GM23338 (cell line): ENCODE measurements around the gene SPRED2. TPM values are rescaled to one million over a fixed set of nuclear protein-coding genes. Genes with fewer than 3 reads are reported as not detected.

Experiments
- ATAC-seq: fragments of 200-7000 bp; cut with Tn5 transposase; 3 replicates; pipeline ENCODE4 v1.9.1; 2020
- DNase-seq: peaks from one replicate; pipeline ENCODE4 v3.0.0-alpha.2; 2015; ENCODE audit warnings: low spot score
- H2AFZ ChIP-seq: fragments of 200-600 bp; sonication (generic); 2 replicates; pipeline ENCODE4 v1.8.0; 2016; ENCODE audit warnings: antibody characterized with exemption, mild to moderate bottlenecking, moderate library complexity
- H3F3A ChIP-seq: fragments of 200-600 bp; sonication (generic); replicated peaks from 2 replicates; pipeline ENCODE4 v1.8.0; 2017; ENCODE audit warnings: antibody characterized with exemption, mixed run types, low read depth
- H3K27ac ChIP-seq: fragments of 200-600 bp; sonication (generic); 2 replicates; pipeline ENCODE4 v1.6.1; 2016; ENCODE audit warnings: low read depth
- H3K27me3 ChIP-seq: fragments of 200-600 bp; sonication (generic); 2 replicates; pipeline ENCODE4 v1.8.0; 2016; ENCODE audit warnings: mild to moderate bottlenecking, mixed run types, moderate library complexity; ENCODE audit not compliant: insufficient read depth
- H3K36me3 ChIP-seq: fragments of 200-600 bp; sonication (generic); 2 replicates; pipeline ENCODE4 v1.8.0; 2016; ENCODE audit warnings: mild to moderate bottlenecking; ENCODE audit not compliant: insufficient read depth
- H3K4me1 ChIP-seq: fragments of 200-600 bp; sonication (generic); 2 replicates; pipeline ENCODE4 v1.8.0; 2016; ENCODE audit warnings: mild to moderate bottlenecking, moderate library complexity; ENCODE audit not compliant: insufficient read depth
- H3K4me2 ChIP-seq: fragments of 200-600 bp; sonication (generic); 2 replicates; pipeline ENCODE4 v1.7.1; 2017; ENCODE audit warnings: mixed run types
- H3K4me3 ChIP-seq: fragments of 200-600 bp; sonication (generic); 2 replicates; pipeline ENCODE4 v1.6.1; 2016; ENCODE audit warnings: mixed run types
- H3K79me2 ChIP-seq: fragments of 200-600 bp; sonication (generic); replicated peaks from 2 replicates; pipeline ENCODE4 v1.8.0; 2017; ENCODE audit warnings: mild to moderate bottlenecking; ENCODE audit not compliant: insufficient read depth
- H3K9me2 ChIP-seq: fragments of 200-600 bp; sonication (generic); 2 replicates; pipeline ENCODE4 v1.8.0; 2017; ENCODE audit not compliant: insufficient read depth
- H4K20me1 ChIP-seq: fragments of 200-600 bp; sonication (generic); replicated peaks from 2 replicates; pipeline ENCODE4 v1.8.0; 2017; ENCODE audit warnings: mild to moderate bottlenecking; ENCODE audit not compliant: insufficient read depth
- H3K27ac Mint-ChIP-seq: 2 replicates; pipeline ENCODE4 v1.8.0; 2020; ENCODE audit warnings: inconsistent platforms, mild to moderate bottlenecking, moderate library complexity, mixed read lengths
- H3K27me3 Mint-ChIP-seq: 3 replicates; pipeline ENCODE4 v1.8.0; 2022; ENCODE audit warnings: low read depth, mild to moderate bottlenecking, moderate library complexity, mixed read lengths, inconsistent platforms; ENCODE audit not compliant: insufficient read depth, poor library complexity
- H3K36me3 Mint-ChIP-seq: 3 replicates; pipeline ENCODE4 v1.8.0; 2021; ENCODE audit warnings: low read depth, mild to moderate bottlenecking, inconsistent platforms, moderate library complexity, mixed read lengths
- H3K4me1 Mint-ChIP-seq: 3 replicates; pipeline ENCODE4 v1.8.0; 2020; ENCODE audit warnings: mild to moderate bottlenecking, inconsistent platforms, mixed read lengths
- H3K4me3 Mint-ChIP-seq: 3 replicates; pipeline ENCODE4 v1.8.0; 2021; ENCODE audit warnings: moderate library complexity, mild to moderate bottlenecking, inconsistent platforms, mixed read lengths
- H3K9me3 Mint-ChIP-seq: 3 replicates; pipeline ENCODE4 v1.8.0; 2020; ENCODE audit warnings: moderate library complexity, mild to moderate bottlenecking, inconsistent platforms, mixed read lengths
- CREB1 ChIP-seq: fragments of 250-450 bp; sonication (Bioruptor Pico); IDR thresholded peaks from 2 replicates; pipeline ENCODE4 v1.5.0; 2020; ENCODE audit warnings: low read depth, mild to moderate bottlenecking, moderate library complexity
- EZH2 ChIP-seq: fragments of 200-600 bp; sonication (generic); IDR thresholded peaks from one replicate; pipeline ENCODE4 v1.8.0; 2017; ENCODE audit warnings: antibody characterized with exemption, mild to moderate bottlenecking, low read depth; ENCODE audit not compliant: unreplicated experiment
- EZH2phosphoT487 ChIP-seq: fragments of 200-600 bp; sonication (generic); IDR thresholded peaks from one replicate; pipeline ENCODE4 v1.8.1; 2018; ENCODE audit warnings: antibody characterized with exemption; ENCODE audit not compliant: unreplicated experiment
- JUNB ChIP-seq: IDR thresholded peaks from one replicate; pipeline ENCODE4 v1.6.1; 2016; ENCODE audit warnings: antibody characterized with exemption; ENCODE audit not compliant: unreplicated experiment
- NANOG ChIP-seq: IDR thresholded peaks from 2 replicates; pipeline ENCODE4 v1.6.1; 2016; ENCODE audit warnings: antibody characterized with exemption, borderline replicate concordance
- POLR2AphosphoS5 ChIP-seq: IDR thresholded peaks from 2 replicates; pipeline ENCODE4 v1.6.1; 2016; ENCODE audit warnings: antibody characterized with exemption, low read depth
- STAT1 ChIP-seq: IDR thresholded peaks from one replicate; pipeline ENCODE4 v1.6.1; 2016; ENCODE audit warnings: antibody characterized with exemption; ENCODE audit not compliant: unreplicated experiment
- ZNF114 ChIP-seq: fragments of 250-450 bp; sonication (Bioruptor Pico); IDR thresholded peaks from 2 replicates; pipeline ENCODE4 v1.5.0; 2020; ENCODE audit warnings: mild to moderate bottlenecking, moderate library complexity
- ZNF331 ChIP-seq: fragments of 250-450 bp; sonication (Bioruptor Pico); IDR thresholded peaks from 2 replicates; pipeline ENCODE4 v1.5.0; 2020; ENCODE audit warnings: low read depth, mild to moderate bottlenecking, moderate library complexity
- polyA plus RNA-seq: library from polyadenylated mRNA; unstranded; fragments of >200 nt; fragmentation: Nextera tagmentation; extraction: Ambion mirVana; gene quantifications from 2 replicates; pipeline ENCODE4 v1.2.1, GENCODE V29; 2016
- total RNA-seq: library from RNA; depleted of rRNA; stranded (reverse); fragments of >200 nt; shearing (Covaris generic); gene quantifications from 2 replicates; pipeline ENCODE4 v1.2.3, GENCODE V29; 2014
- TF ChIP-seq, protein P1 (sequence below): fragments of 250-450 bp; sonication (Bioruptor Pico); IDR thresholded peaks from 2 replicates; pipeline ENCODE4 v1.5.0; 2020; ENCODE audit warnings: mild to moderate bottlenecking, moderate library complexity
- TF ChIP-seq, protein P2 (sequence below), 2 experiments: fragments of 200-600 bp in 1 of 2; sonication (generic) in 1 of 2; conservative IDR thresholded peaks; 2 replicates each; pipeline versions ENCODE4 v1.5.1 to v1.6.1; 2016 to 2017; ENCODE audit warnings: antibody characterized with exemption in 2 of 2, low read depth in 2 of 2, mild to moderate bottlenecking in 2 of 2, moderate library complexity in 1 of 2
- TF ChIP-seq, protein P3 (sequence below): IDR thresholded peaks from 2 replicates; pipeline ENCODE4 v1.6.1; 2016; ENCODE audit warnings: antibody characterized with exemption

The SPRED2 gene
- total and polyA plus RNA-seq, 2 experiments from 2014 or later: 8.7 to 13.0 TPM

DNA sequence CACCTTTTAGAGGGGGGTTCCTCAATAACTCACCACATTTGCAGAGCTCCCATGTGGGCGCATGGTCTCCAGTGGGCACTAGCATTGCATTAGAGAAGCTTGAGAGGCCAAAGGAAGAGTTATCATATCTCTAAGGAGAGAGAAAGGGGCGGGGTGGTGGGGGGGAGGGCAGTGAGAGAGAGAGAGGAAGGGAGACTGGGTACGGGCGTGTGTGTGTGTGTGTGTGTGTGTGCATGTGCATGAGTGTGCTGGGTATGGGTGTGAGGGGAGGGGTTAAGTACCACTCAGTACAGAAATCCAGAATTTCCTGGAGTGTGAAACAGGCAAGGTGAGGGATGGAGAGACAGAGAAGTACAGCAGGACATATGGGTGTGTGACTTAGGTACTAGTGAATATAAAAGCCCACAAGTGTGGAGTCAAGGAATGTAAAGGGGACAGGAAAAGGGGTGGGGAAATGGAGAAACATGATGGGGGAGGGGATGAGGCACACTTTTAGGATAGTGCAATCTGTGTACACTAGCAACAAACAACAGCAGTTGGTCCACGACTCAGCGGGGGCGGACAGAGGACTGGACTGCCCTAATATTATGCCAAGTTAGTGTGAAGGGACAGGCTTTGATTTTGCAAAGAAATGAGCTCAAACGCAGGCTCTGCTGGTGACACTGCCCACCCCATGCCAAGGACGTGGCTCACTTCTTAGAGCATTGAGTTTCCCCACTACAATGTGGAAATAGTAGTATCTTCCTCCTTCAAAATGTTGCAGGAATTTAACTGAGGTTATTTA lies 91.3 kb downstream of the SPRED2 start:
- Mint-ChIP-seq H3K4me3 (no peak overlapping the region), H3K27me3 (no peaks in the 10 kb centered on the region), H3K9me3 (peaks cover 16% of the 10 kb centered on the region; the same call in 2 of the 3 replicates), H3K36me3 (peaks cover 21% of the 10 kb centered on the region; the same call in 2 of the 3 replicates), H3K4me1 (peaks cover 6% of the 10 kb centered on the region; the same call in 2 of the 3 replicates), H3K27ac (no peak overlapping the region)
- H2AFZ ChIP-seq: no peak overlapping the region
- no peaks in the 10 kb centered on the region for H3K4me1 ChIP-seq
- H3K9me2 ChIP-seq: no peaks in the 10 kb centered on the region
- ATAC-seq: no peak
- H3K27me3 ChIP-seq: no peaks in the 10 kb centered on the region
- no peaks in the 10 kb centered on the region for H3K36me3 ChIP-seq
- no peak overlapping the region for H3K4me3 ChIP-seq
- H3K4me2 ChIP-seq: no peak overlapping the region
- no peaks in the 10 kb centered on the region for H3K79me2 ChIP-seq
- peaks cover 11% of the 10 kb centered on the region for H4K20me1 ChIP-seq
- DNase-seq: no peak
- no peak overlapping the region for H3K27ac ChIP-seq
- TF ChIP-seq, protein P1, sequence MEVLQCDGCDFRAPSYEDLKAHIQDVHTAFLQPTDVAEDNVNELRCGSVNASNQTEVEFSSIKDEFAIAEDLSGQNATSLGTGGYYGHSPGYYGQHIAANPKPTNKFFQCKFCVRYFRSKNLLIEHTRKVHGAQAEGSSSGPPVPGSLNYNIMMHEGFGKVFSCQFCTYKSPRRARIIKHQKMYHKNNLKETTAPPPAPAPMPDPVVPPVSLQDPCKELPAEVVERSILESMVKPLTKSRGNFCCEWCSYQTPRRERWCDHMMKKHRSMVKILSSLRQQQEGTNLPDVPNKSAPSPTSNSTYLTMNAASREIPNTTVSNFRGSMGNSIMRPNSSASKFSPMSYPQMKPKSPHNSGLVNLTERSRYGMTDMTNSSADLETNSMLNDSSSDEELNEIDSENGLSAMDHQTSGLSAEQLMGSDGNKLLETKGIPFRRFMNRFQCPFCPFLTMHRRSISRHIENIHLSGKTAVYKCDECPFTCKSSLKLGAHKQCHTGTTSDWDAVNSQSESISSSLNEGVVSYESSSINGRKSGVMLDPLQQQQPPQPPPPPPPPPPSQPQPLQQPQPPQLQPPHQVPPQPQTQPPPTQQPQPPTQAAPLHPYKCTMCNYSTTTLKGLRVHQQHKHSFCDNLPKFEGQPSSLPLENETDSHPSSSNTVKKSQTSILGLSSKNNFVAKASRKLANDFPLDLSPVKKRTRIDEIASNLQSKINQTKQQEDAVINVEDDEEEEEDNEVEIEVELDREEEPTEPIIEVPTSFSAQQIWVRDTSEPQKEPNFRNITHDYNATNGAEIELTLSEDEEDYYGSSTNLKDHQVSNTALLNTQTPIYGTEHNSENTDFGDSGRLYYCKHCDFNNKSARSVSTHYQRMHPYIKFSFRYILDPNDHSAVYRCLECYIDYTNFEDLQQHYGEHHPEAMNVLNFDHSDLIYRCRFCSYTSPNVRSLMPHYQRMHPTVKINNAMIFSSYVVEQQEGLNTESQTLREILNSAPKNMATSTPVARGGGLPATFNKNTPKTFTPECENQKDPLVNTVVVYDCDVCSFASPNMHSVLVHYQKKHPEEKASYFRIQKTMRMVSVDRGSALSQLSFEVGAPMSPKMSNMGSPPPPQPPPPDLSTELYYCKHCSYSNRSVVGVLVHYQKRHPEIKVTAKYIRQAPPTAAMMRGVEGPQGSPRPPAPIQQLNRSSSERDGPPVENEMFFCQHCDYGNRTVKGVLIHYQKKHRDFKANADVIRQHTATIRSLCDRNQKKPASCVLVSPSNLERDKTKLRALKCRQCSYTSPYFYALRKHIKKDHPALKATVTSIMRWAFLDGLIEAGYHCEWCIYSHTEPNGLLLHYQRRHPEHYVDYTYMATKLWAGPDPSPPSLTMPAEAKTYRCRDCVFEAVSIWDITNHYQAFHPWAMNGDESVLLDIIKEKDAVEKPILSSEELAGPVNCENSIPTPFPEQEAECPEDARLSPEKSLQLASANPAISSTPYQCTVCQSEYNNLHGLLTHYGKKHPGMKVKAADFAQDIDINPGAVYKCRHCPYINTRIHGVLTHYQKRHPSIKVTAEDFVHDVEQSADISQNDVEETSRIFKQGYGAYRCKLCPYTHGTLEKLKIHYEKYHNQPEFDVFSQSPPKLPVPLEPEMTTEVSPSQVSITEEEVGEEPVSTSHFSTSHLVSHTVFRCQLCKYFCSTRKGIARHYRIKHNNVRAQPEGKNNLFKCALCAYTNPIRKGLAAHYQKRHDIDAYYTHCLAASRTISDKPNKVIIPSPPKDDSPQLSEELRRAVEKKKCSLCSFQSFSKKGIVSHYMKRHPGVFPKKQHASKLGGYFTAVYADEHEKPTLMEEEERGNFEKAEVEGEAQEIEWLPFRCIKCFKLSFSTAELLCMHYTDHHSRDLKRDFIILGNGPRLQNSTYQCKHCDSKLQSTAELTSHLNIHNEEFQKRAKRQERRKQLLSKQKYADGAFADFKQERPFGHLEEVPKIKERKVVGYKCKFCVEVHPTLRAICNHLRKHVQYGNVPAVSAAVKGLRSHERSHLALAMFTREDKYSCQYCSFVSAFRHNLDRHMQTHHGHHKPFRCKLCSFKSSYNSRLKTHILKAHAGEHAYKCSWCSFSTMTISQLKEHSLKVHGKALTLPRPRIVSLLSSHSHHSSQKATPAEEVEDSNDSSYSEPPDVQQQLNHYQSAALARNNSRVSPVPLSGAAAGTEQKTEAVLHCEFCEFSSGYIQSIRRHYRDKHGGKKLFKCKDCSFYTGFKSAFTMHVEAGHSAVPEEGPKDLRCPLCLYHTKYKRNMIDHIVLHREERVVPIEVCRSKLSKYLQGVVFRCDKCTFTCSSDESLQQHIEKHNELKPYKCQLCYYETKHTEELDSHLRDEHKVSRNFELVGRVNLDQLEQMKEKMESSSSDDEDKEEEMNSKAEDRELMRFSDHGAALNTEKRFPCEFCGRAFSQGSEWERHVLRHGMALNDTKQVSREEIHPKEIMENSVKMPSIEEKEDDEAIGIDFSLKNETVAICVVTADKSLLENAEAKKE (CRISPR knock-in tag): no peak
- TF ChIP-seq, protein P2, sequence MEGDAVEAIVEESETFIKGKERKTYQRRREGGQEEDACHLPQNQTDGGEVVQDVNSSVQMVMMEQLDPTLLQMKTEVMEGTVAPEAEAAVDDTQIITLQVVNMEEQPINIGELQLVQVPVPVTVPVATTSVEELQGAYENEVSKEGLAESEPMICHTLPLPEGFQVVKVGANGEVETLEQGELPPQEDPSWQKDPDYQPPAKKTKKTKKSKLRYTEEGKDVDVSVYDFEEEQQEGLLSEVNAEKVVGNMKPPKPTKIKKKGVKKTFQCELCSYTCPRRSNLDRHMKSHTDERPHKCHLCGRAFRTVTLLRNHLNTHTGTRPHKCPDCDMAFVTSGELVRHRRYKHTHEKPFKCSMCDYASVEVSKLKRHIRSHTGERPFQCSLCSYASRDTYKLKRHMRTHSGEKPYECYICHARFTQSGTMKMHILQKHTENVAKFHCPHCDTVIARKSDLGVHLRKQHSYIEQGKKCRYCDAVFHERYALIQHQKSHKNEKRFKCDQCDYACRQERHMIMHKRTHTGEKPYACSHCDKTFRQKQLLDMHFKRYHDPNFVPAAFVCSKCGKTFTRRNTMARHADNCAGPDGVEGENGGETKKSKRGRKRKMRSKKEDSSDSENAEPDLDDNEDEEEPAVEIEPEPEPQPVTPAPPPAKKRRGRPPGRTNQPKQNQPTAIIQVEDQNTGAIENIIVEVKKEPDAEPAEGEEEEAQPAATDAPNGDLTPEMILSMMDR (conservative IDR thresholded peaks at IDR 0.05; ENCODE audit: low read depth in 2 of 2): no peak
- TF ChIP-seq ZNF331 (CRISPR knock-in tag) (no peak), EZH2 (no peak), JUNB (no peak), EZH2phosphoT487 (no peak), ZNF114 (CRISPR knock-in tag) (no peak), NANOG (no peak), STAT1 (no peak), CREB1 (CRISPR knock-in tag) (no peak), POLR2AphosphoS5 (no peak)
- TF ChIP-seq, protein P3, sequence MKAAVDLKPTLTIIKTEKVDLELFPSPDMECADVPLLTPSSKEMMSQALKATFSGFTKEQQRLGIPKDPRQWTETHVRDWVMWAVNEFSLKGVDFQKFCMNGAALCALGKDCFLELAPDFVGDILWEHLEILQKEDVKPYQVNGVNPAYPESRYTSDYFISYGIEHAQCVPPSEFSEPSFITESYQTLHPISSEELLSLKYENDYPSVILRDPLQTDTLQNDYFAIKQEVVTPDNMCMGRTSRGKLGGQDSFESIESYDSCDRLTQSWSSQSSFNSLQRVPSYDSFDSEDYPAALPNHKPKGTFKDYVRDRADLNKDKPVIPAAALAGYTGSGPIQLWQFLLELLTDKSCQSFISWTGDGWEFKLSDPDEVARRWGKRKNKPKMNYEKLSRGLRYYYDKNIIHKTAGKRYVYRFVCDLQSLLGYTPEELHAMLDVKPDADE: no peak
- no peaks in the 10 kb centered on the region for H3F3A ChIP-seq
